SKM-1 treated with dmso at 0.1 percent for 144 hours (cell line): ENCODE results near the gene HEPH.
"Not testable (repeated sequence)": the region's sequence is repeated elsewhere in the genome, so short reads cannot be mapped to it uniquely, and the experiment has no call there.

Experiments
- DNase-seq: peaks from one replicate; lab custom pipeline; 2025; ENCODE audit not compliant: unreplicated experiment; lab: John Stamatoyannopoulos, UW

The HEPH gene

DNA sequence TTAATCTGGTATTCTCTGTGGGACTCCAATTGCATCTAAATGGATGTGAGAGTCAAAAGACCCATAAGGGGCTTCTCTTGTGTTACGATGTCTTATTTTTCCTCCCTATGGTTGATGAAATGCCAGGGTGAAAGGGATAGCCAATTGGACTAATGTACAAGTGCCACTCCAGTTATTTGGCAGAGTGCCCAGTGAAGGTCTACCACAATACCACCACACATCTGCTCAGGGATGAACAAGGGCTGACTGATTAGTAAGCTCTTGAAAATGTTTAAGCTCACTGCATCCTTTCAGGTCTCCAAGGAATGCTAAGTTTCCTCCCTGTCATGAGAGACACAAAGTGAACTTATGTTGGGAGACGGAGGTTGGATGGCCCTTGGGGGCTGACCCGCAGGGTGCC, 57.8 kb downstream of the HEPH start:
- no peak for DNase-seq

DNA sequence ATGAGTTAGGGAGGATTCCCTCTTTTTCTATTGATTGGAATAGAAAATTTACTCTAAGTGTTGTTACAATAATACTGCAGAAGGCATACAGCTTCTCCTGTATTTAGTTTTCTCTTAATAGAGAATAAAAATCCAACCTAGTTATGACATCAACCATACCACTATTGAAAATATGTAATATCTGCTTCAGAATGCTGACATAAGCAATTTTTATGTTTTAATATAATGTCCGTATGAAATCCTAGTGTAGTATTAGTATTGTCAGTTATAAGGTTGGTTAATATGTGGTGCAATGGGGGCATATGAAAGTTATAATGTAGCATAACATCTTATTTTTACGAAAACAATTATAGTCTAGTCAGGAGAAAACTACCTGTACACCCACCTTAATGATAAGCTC, 68.2 kb downstream of the HEPH start:
- no peak for DNase-seq

DNA sequence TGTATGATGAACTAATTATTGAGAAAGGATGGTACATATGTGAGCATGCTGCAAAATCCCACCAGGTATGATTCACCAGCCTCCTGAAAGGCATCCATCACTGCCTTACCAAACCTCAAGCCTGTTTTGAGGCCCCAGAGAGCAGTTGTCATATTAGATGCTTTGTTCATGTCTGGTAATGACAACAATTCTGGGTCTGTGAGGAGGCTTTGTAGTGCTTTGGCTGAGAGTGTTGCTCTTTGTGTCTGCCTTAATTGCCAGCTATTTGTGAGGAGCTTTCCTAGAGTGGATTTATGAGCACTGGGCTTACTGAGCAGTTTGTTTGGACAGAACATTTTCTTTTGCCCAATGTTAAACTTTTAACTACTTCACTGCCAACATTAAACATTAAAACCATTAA, 69.2 kb downstream of the HEPH start:
- DNase-seq = no peak

DNA sequence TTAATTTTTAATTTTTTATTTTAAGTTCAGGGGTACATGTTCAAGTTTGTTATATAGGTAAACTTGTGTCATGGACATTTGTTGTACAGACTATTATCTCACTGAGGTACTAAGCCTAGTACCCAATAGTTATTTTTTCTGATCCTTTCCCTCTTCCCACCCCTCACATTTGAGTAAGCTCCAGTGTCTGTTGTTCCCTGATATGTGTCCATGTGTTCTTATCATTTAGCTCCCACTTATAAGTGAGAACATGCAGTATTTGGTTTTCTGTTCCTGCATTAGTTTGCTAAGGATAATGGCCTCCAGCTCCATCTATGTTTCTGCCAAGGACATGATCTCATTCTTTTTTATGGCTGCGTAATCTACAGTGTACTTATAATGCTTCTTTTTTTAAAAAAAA, 69.9 kb downstream of the HEPH start:
- DNase-seq = not testable (repeated sequence)

- no peak for DNase-seq
Measured at GRCh38 chrX:66255359-66255967, 91.4 kb downstream of the HEPH start.

GRCh38 chrX:66262807-66263206, 98.8 kb downstream of the HEPH start:
- DNase-seq = no peak
